Fibroblast of lung (primary cell): ENCODE measurements around the gene EPN3. TPM values are rescaled to one million over a fixed set of nuclear protein-coding genes. Genes with fewer than 3 reads are reported as not detected.

Experiments used
- DNase-seq, 2 donors: peaks; one replicate each; pipeline versions ENCODE4 v3.0.0 to v3.0.0-alpha.2; 2010; ENCODE audit warnings: low read depth in 2 of 2
- H2AFZ ChIP-seq: 2 replicates; pipeline ENCODE4 v1.5.1; 2012; ENCODE audit warnings: low read length, control low read depth, inconsistent platforms
- H3K27ac ChIP-seq: 2 replicates; pipeline ENCODE4 v1.5.1; 2011; ENCODE audit warnings: low read length, control low read depth; ENCODE audit not compliant: insufficient read depth
- H3K27me3 ChIP-seq: 2 replicates; pipeline ENCODE4 v1.5.1; 2011; ENCODE audit warnings: mild to moderate bottlenecking, low read length; ENCODE audit not compliant: control insufficient read depth, insufficient read depth
- H3K36me3 ChIP-seq: 2 replicates; pipeline ENCODE4 v1.5.1; 2011; ENCODE audit warnings: low read length; ENCODE audit not compliant: control insufficient read depth, insufficient read depth
- H3K4me1 ChIP-seq: 2 replicates; pipeline ENCODE4 v1.5.1; 2011; ENCODE audit warnings: low read length; ENCODE audit not compliant: control insufficient read depth, insufficient read depth; ENCODE audit errors: extremely low read depth
- H3K4me2 ChIP-seq: 2 replicates; pipeline ENCODE4 v1.5.1; 2011; ENCODE audit warnings: low read length, control low read depth; ENCODE audit not compliant: insufficient read depth; ENCODE audit errors: extremely low read depth
- H3K4me3 ChIP-seq, 4 experiments: fragments of 200-600 bp in 1 of 4; sonication (generic) in 1 of 4; replicated peaks in 1 of 4; 2 replicates each; pipeline ENCODE4 v1.5.1; 2011 to 2016; ENCODE audit warnings: low read length in 4 of 4, low read depth in 3 of 4, mild to moderate bottlenecking in 3 of 4, control low read depth in 2 of 4, inconsistent platforms in 1 of 4, mixed read lengths in 1 of 4; ENCODE audit not compliant: insufficient read depth in 1 of 4; ENCODE audit errors: control extremely low read depth in 1 of 4
- H3K79me2 ChIP-seq: 2 replicates; pipeline ENCODE4 v1.5.1; 2012; ENCODE audit warnings: mild to moderate bottlenecking, low read length, inconsistent platforms; ENCODE audit not compliant: control insufficient read depth, insufficient read depth
- H3K9ac ChIP-seq: 2 replicates; pipeline ENCODE4 v1.5.1; 2011; ENCODE audit warnings: mild to moderate bottlenecking, low read length, control low read depth; ENCODE audit not compliant: insufficient read depth
- H3K9me3 ChIP-seq: 2 replicates; pipeline ENCODE4 v1.5.1; 2012; ENCODE audit warnings: low read depth, low read length; ENCODE audit not compliant: control insufficient read depth, insufficient read depth
- H4K20me1 ChIP-seq: 2 replicates; pipeline ENCODE4 v1.5.1; 2011; ENCODE audit warnings: low read length; ENCODE audit not compliant: control insufficient read depth, insufficient read depth; ENCODE audit errors: extremely low read depth
- CTCF ChIP-seq, 2 donors: IDR thresholded peaks in 1 of 2; conservative IDR thresholded peaks in 1 of 2; 1 replicate in 1 of 2; 2 replicates in 1 of 2; pipeline ENCODE4 v1.5.1; 2011 to 2012; ENCODE audit warnings: low read length in 2 of 2, control low read depth in 1 of 2, inconsistent platforms in 1 of 2, low read depth in 1 of 2, mild to moderate bottlenecking in 1 of 2
- EZH2 ChIP-seq: IDR thresholded peaks from 2 replicates; pipeline ENCODE4 v1.5.1; 2012; ENCODE audit warnings: low read length, control low read depth, mild to moderate bottlenecking; ENCODE audit errors: missing control alignments
- polyA plus RNA-seq, 2 donors: library from polyadenylated mRNA; depleted of rRNA in 1 of 2; stranded (reverse) in 1 of 2; unstranded in 1 of 2; fragments of >200 nt; gene quantifications; 2 replicates each; pipeline ENCODE4 v1.2.1, GENCODE V29; 2011 to 2012; ENCODE audit warnings: missing spikeins in 1 of 2
- total RNA-seq: library from RNA; depleted of rRNA; stranded (reverse); fragments of >200 nt; gene quantifications from 2 replicates; pipeline ENCODE4 v1.2.1, GENCODE V29; 2014

Gene EPN3
- total and polyA plus RNA-seq, 2 donors (not counting 1 experiment from before 2014, with no cell fraction given), result not detected

- no peak overlapping the region for H3K9ac ChIP-seq
- no peaks in the 10 kb centered on the region for H3K79me2 ChIP-seq
- H3K4me3 ChIP-seq, result no peak overlapping the region
- no peak overlapping the region for H2AFZ ChIP-seq
- H3K27me3 ChIP-seq, result no peaks in the 10 kb centered on the region
- H3K9me3 ChIP-seq, result no peaks in the 10 kb centered on the region
- H4K20me1 ChIP-seq, result no peaks in the 10 kb centered on the region
- H3K27ac ChIP-seq, result no peak overlapping the region
- no peaks in the 10 kb centered on the region for H3K36me3 ChIP-seq
- no peak for DNase-seq
- H3K4me1 ChIP-seq, result no peaks in the 10 kb centered on the region
- TF ChIP-seq CTCF (conservative IDR thresholded peaks at IDR 0.05 in 1 of 2, IDR thresholded peaks at IDR 0.05 in 1 of 2; ENCODE audit: low read depth in 1 of 2, low read length in 2 of 2), result no peak
- no peak for TF ChIP-seq EZH2
- no peak overlapping the region for H3K4me2 ChIP-seq
Observed at GRCh38 chr17:50492214-50492613, 40.3 kb upstream of the EPN3 start.

- H3K9me3 ChIP-seq, result no peaks in the 10 kb centered on the region
- no peak for DNase-seq
- no peak overlapping the region for H3K9ac ChIP-seq
- H2AFZ ChIP-seq, result no peak overlapping the region
- H3K27me3 ChIP-seq, result no peaks in the 10 kb centered on the region
- H4K20me1 ChIP-seq, result no peaks in the 10 kb centered on the region
- TF ChIP-seq EZH2 (no peak), CTCF (conservative IDR thresholded peaks at IDR 0.05 in 1 of 2, IDR thresholded peaks at IDR 0.05 in 1 of 2; ENCODE audit: low read depth in 1 of 2, low read length in 2 of 2) (no peak)
- H3K4me1 ChIP-seq, result no peaks in the 10 kb centered on the region
- no peak overlapping the region for H3K4me3 ChIP-seq
- H3K4me2 ChIP-seq, result no peak overlapping the region
- H3K36me3 ChIP-seq, result no peaks in the 10 kb centered on the region
- no peak overlapping the region for H3K27ac ChIP-seq
- H3K79me2 ChIP-seq, result no peaks in the 10 kb centered on the region
Observed at GRCh38 chr17:50493744-50494143, 38.8 kb upstream of the EPN3 start.

GRCh38 chr17:50495217-50495823 is 37.2 kb upstream of the EPN3 start:
- TF ChIP-seq CTCF (conservative IDR thresholded peaks at IDR 0.05 in 1 of 2, IDR thresholded peaks at IDR 0.05 in 1 of 2; ENCODE audit: low read depth in 1 of 2, low read length in 2 of 2) (no peak), EZH2 (no peak)

More at GRCh38 chr17:50495217-50495823, 37.2 kb upstream of the EPN3 start:
- no peak overlapping the region for H3K9ac ChIP-seq
- H3K4me1 ChIP-seq, result no peaks in the 10 kb centered on the region
- no peaks in the 10 kb centered on the region for H3K36me3 ChIP-seq
- no peaks in the 10 kb centered on the region for H3K27me3 ChIP-seq
- H3K4me3 ChIP-seq, result no peak overlapping the region
- no peak overlapping the region for H3K4me2 ChIP-seq
- H2AFZ ChIP-seq, result no peak overlapping the region
- H3K79me2 ChIP-seq, result no peaks in the 10 kb centered on the region
- no peaks in the 10 kb centered on the region for H3K9me3 ChIP-seq
- DNase-seq, result no peak
- H4K20me1 ChIP-seq, result no peaks in the 10 kb centered on the region
- no peak overlapping the region for H3K27ac ChIP-seq
